Ecto neural progenitor cell (in vitro differentiated cells): ENCODE data around the gene ADAMTS2.

ENCODE experiments used
- DNase-seq: peaks from one replicate; pipeline ENCODE4 v3.0.0-alpha.2; 2018; ENCODE audit warnings: low spot score

Gene ADAMTS2

GRCh38 chr5:179139111-179139935, 205.9 kb downstream of the ADAMTS2 start:
- DNase-seq = no peak

- no peak for DNase-seq
These were observed 206.7 kb downstream of the ADAMTS2 start for GRCh38 chr5:179138568-179138925.

DNA sequence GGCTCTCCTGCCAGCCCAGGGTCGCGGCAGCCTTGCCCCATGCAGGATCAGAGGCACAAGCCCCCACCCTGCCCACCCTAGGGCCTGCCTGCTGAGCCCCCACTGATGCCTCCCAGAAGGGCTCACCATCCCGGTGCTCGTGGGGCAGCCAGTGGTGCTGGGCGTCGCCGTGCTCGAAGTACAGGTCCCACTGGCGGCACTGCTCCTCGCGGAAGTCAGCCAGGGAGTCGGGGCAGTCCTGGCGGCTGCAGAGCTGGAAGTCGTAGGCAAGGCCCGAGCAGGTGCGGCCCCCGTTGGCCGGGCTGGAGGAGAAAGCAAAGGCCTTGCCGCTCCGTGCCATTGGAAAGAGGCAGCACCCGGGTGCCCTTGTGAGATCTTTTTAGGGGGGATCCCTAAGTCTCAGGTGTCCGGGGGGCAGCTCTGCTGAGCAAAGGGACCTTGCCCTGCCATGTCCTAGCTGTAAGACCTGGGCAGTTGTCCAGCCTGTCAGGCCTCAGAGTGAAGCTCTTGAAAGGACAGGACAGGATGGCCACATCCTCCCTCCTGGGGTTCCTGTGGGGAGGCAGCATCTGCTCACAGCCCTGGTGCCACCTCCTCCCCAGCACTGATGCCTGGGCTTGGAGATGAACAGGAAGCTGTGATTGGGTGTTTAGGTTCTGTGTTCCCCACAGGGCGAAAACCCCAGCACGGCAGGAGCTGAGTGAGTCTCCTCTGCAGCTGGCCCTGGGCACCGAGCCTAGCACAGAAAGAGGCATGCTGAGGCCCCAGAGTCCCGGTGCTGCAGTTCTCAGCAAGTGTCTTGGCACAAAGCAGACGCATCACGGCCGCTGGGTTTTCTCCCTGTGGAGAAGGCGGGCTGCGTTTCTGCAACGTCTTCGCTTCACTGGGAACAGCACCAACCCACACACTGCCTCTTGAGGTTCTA, 207.4 kb downstream of the ADAMTS2 start:
- DNase-seq = no peak

GRCh38 chr5:179137016-179137642, 208.1 kb downstream of the ADAMTS2 start:
- DNase-seq = no peak

- DNase-seq = no peak
These were observed 209.6 kb downstream of the ADAMTS2 start for GRCh38 chr5:179135441-179136215.

DNA sequence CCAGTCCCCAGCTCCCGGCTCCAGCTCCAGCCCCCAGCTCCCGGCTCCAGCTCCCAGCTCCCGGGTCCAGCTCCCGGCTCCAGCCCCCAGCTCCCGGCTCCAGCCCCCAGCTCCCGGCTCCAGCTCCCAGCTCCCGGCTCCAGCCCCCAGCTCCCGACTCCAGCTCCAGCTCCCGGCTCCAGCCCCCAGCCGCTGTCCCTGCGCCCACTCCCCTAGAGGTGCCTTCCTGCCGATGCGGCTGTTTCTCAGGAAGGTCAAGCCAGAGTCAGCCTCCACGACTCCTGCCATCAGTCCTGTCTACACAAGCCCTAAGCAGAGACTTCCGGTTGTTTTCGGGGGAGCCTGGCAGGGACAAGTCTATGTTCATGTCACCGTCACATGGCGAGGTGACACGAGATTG, 210.3 kb downstream of the ADAMTS2 start:
- DNase-seq = no peak

DNA sequence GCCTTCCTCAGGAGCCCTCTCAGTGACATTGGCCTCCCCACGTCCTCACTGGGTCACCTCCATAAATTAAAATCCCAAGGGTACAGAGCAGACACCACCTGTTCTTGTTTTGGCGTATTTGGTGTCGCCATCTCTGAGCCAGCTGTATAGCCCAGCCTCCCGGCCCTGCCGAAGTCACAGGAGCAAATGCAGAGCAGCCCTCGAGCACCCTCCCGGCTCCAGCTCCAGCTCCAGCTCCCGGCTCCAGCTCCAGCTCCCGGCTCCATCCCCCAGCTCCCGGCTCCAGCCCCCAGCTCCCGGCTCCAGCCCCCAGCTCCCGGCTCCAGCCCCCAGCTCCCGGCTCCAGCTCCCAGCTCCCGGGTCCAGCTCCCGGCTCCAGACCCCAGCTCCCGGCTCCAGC, 210.8 kb downstream of the ADAMTS2 start:
- DNase-seq = no peak

GRCh38 chr5:179132586-179133355, 212.5 kb downstream of the ADAMTS2 start:
- DNase-seq = no peak

DNA sequence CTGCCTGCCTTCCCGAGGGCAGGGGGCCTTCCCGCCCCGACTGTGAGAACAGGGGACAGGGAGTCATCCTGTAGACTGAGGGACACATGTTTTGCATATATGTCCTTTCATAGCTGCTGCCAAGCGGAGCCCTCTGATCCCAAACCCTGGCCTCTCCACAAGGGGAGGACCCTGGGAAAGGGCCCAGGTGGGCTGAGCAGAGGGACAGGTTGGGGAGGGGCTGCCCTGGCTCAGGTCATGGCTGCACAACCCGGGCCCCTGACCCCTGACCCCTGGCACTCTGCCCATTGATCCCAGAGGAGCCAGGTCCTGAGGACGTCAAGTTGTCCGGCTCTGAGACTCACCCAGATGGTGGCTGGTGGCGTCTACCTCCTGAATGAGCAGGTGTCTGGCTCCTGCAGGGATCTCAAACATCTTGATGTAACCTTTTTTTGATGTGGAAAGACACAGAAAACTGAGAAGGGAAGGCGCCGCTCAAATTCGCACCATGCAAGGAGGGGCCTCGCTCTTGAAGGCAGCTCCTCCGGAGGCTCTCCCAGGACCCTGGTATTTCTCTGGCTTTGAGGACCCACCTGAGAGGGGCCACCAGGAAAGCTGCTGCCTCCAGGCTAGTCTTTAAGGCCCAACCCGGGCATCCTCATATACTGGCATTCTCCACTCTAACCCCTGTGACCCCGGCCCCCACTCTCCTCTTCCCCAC, 213.2 kb downstream of the ADAMTS2 start:
- DNase-seq = no peak

GRCh38 chr5:179131321-179131835, 213.9 kb downstream of the ADAMTS2 start:
- DNase-seq = no peak

DNA sequence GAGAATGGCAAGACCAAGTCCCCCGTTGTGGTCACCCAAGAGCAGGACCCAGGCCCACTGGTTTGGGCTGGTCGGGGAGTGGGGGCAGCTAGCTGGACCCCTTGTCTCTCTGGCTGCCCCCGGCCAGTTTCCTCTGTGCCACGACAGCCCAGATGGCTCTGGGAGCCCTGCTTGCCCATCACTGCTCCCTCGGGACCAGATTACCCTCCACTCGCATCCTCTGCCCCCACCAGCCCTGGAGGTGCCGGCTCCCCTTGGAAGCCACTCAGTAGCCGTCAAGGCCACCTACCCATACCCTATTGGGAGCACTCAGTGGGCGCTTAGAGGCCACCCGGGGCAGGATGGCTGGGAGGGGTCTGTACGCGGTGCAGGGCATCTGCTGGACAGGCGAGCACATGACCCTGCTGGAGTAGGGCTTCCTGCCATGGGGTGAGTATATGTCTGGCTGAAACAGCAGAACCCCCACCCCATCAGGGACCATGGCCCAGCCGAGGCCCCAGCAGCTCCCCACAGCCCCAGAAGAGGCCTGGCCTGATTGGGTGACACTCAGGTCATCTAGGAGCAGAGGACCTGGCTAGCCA, 215.1 kb downstream of the ADAMTS2 start:
- no peak for DNase-seq

- no peak for DNase-seq
These were observed 215.6 kb downstream of the ADAMTS2 start for GRCh38 chr5:179129607-179130071.

DNA sequence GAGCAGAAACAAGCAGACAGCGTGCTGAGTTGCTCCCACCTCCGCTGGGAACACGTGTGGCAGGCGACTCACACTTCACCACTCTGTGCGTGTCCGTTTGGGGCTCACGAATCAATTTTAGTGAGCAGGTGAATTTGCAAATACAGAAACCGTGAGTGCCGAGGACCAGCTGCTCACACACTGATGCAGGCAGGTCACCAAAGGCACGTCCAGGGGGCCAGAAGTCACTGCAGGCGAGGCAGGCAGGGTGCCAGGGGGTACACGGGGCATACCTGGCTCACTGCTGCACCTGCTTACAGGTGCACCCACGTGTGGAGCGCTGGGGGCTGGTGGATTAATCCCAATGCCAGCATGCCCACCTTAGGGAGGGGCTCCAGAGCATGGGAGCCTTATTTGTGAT, 216.3 kb downstream of the ADAMTS2 start:
- DNase-seq = no peak

DNA sequence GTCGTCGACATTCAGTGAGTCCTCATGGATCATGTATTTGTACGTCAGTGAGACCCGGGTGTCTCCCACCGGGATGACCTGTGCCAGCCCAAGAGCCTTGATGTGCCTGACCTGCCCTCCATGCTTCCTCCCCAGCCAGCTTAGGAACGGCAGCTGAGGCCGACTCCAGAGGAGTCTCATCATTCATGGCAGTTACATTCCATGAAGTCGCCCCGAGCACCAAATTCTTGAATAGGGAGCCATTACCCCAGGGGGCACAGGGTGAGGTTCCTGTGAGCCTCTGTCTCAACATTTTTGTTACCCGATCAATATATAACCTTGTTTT, 217.3 kb downstream of the ADAMTS2 start:
- no peak for DNase-seq

- DNase-seq = no peak
These were observed 217.9 kb downstream of the ADAMTS2 start for GRCh38 chr5:179127136-179128040.

DNA sequence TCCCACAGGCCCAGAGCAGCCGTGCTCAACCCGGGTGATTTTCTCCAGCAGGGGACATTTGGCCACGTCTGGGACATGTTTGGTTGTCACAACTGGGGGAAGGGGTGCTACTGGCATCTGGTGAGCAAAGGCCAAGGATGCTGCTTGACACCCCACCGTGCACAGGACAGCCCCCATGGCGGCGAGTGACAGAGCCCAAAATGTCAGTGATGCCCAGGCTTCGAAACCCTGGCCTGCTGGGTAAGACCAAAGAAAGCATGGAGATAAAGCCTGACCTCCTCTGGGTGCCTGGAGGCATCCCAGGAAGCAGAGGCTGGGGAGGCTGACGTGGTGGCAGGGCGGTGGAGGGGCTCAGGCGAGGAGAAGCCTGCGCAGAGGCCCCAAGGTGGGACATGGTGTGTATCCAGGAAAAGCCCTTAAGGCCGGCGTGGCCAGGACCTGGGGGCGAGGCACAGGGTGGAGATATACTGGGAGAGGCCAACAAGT, 218.7 kb downstream of the ADAMTS2 start:
- no peak for DNase-seq

- no peak for DNase-seq
These were observed 219.3 kb downstream of the ADAMTS2 start for GRCh38 chr5:179125789-179126505.
